ENCODE results near the gene C1QL2.

DNA sequence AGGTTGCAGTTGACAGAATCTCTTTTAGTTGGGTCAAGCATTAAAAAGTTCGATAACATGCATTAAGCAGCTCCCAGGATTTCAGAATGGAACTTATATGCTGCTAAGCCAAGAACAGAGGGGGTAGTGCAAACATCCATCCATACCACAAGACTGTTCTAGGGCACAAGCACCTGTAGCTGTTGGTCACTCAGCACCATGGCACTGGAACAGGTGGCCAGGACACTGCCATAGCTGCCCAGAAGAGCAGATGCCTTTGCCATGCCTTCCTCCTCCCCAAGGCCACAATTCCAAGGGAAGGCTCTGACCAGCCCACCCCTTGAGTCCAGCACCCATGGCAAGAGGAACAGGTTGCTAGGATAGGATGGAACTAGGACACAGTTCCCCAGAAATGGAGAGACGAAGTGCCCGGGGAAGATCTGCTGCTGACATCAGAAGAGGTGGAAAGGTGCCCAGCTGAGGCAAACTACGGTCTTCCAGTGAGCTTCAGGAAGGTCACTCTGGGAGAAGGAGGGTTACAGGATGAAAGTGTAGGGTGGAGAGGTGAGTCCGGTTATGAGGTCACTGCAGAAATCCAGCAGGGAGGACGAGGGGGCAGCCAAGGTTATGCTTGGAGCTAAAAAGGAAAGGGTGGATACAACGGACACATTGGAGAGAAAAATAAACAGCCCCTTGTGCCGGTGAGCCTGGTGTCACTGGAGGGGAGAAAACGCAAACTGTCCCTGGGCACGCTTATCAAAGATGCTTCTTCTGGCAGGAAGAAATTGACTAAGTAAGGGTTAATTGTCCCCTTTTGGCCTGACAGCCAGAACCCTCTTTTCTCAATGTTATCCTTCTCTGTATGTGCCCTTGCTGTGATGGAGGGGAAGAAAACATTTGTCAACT lies 41.9 kb downstream of the C1QL2 start:
- TF ChIP-seq, protein P1, sequence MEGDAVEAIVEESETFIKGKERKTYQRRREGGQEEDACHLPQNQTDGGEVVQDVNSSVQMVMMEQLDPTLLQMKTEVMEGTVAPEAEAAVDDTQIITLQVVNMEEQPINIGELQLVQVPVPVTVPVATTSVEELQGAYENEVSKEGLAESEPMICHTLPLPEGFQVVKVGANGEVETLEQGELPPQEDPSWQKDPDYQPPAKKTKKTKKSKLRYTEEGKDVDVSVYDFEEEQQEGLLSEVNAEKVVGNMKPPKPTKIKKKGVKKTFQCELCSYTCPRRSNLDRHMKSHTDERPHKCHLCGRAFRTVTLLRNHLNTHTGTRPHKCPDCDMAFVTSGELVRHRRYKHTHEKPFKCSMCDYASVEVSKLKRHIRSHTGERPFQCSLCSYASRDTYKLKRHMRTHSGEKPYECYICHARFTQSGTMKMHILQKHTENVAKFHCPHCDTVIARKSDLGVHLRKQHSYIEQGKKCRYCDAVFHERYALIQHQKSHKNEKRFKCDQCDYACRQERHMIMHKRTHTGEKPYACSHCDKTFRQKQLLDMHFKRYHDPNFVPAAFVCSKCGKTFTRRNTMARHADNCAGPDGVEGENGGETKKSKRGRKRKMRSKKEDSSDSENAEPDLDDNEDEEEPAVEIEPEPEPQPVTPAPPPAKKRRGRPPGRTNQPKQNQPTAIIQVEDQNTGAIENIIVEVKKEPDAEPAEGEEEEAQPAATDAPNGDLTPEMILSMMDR (conservative IDR thresholded peaks at IDR 0.05; ENCODE audit: low read depth in 2 of 2) = no peak
- TF ChIP-seq POLR2AphosphoS5 (IDR thresholded peaks at IDR 0.05; ENCODE audit: low read depth) = no peak
- TF ChIP-seq EZH2 (IDR thresholded peaks at IDR 0.05; ENCODE audit: low read depth, unreplicated experiment) = no peak
- no peak for TF ChIP-seq JUNB (IDR thresholded peaks at IDR 0.05; ENCODE audit: unreplicated experiment)
- no peak for TF ChIP-seq ZNF331 (CRISPR knock-in tag; IDR thresholded peaks at IDR 0.05; ENCODE audit: low read depth)
- TF ChIP-seq EZH2phosphoT487 (IDR thresholded peaks at IDR 0.05; ENCODE audit: unreplicated experiment) = no peak
- TF ChIP-seq, protein P2, sequence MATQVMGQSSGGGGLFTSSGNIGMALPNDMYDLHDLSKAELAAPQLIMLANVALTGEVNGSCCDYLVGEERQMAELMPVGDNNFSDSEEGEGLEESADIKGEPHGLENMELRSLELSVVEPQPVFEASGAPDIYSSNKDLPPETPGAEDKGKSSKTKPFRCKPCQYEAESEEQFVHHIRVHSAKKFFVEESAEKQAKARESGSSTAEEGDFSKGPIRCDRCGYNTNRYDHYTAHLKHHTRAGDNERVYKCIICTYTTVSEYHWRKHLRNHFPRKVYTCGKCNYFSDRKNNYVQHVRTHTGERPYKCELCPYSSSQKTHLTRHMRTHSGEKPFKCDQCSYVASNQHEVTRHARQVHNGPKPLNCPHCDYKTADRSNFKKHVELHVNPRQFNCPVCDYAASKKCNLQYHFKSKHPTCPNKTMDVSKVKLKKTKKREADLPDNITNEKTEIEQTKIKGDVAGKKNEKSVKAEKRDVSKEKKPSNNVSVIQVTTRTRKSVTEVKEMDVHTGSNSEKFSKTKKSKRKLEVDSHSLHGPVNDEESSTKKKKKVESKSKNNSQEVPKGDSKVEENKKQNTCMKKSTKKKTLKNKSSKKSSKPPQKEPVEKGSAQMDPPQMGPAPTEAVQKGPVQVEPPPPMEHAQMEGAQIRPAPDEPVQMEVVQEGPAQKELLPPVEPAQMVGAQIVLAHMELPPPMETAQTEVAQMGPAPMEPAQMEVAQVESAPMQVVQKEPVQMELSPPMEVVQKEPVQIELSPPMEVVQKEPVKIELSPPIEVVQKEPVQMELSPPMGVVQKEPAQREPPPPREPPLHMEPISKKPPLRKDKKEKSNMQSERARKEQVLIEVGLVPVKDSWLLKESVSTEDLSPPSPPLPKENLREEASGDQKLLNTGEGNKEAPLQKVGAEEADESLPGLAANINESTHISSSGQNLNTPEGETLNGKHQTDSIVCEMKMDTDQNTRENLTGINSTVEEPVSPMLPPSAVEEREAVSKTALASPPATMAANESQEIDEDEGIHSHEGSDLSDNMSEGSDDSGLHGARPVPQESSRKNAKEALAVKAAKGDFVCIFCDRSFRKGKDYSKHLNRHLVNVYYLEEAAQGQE (IDR thresholded peaks at IDR 0.05; ENCODE audit: unreplicated experiment) = no peak
- no peak for TF ChIP-seq CREB1 (CRISPR knock-in tag; IDR thresholded peaks at IDR 0.05; ENCODE audit: low read depth)
- TF ChIP-seq, protein P3, sequence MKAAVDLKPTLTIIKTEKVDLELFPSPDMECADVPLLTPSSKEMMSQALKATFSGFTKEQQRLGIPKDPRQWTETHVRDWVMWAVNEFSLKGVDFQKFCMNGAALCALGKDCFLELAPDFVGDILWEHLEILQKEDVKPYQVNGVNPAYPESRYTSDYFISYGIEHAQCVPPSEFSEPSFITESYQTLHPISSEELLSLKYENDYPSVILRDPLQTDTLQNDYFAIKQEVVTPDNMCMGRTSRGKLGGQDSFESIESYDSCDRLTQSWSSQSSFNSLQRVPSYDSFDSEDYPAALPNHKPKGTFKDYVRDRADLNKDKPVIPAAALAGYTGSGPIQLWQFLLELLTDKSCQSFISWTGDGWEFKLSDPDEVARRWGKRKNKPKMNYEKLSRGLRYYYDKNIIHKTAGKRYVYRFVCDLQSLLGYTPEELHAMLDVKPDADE (IDR thresholded peaks at IDR 0.05) = no peak
- TF ChIP-seq NANOG (IDR thresholded peaks at IDR 0.05; ENCODE audit: borderline replicate concordance) = no peak
- no peak for TF ChIP-seq STAT1 (IDR thresholded peaks at IDR 0.05; ENCODE audit: unreplicated experiment)
- TF ChIP-seq, protein P4, sequence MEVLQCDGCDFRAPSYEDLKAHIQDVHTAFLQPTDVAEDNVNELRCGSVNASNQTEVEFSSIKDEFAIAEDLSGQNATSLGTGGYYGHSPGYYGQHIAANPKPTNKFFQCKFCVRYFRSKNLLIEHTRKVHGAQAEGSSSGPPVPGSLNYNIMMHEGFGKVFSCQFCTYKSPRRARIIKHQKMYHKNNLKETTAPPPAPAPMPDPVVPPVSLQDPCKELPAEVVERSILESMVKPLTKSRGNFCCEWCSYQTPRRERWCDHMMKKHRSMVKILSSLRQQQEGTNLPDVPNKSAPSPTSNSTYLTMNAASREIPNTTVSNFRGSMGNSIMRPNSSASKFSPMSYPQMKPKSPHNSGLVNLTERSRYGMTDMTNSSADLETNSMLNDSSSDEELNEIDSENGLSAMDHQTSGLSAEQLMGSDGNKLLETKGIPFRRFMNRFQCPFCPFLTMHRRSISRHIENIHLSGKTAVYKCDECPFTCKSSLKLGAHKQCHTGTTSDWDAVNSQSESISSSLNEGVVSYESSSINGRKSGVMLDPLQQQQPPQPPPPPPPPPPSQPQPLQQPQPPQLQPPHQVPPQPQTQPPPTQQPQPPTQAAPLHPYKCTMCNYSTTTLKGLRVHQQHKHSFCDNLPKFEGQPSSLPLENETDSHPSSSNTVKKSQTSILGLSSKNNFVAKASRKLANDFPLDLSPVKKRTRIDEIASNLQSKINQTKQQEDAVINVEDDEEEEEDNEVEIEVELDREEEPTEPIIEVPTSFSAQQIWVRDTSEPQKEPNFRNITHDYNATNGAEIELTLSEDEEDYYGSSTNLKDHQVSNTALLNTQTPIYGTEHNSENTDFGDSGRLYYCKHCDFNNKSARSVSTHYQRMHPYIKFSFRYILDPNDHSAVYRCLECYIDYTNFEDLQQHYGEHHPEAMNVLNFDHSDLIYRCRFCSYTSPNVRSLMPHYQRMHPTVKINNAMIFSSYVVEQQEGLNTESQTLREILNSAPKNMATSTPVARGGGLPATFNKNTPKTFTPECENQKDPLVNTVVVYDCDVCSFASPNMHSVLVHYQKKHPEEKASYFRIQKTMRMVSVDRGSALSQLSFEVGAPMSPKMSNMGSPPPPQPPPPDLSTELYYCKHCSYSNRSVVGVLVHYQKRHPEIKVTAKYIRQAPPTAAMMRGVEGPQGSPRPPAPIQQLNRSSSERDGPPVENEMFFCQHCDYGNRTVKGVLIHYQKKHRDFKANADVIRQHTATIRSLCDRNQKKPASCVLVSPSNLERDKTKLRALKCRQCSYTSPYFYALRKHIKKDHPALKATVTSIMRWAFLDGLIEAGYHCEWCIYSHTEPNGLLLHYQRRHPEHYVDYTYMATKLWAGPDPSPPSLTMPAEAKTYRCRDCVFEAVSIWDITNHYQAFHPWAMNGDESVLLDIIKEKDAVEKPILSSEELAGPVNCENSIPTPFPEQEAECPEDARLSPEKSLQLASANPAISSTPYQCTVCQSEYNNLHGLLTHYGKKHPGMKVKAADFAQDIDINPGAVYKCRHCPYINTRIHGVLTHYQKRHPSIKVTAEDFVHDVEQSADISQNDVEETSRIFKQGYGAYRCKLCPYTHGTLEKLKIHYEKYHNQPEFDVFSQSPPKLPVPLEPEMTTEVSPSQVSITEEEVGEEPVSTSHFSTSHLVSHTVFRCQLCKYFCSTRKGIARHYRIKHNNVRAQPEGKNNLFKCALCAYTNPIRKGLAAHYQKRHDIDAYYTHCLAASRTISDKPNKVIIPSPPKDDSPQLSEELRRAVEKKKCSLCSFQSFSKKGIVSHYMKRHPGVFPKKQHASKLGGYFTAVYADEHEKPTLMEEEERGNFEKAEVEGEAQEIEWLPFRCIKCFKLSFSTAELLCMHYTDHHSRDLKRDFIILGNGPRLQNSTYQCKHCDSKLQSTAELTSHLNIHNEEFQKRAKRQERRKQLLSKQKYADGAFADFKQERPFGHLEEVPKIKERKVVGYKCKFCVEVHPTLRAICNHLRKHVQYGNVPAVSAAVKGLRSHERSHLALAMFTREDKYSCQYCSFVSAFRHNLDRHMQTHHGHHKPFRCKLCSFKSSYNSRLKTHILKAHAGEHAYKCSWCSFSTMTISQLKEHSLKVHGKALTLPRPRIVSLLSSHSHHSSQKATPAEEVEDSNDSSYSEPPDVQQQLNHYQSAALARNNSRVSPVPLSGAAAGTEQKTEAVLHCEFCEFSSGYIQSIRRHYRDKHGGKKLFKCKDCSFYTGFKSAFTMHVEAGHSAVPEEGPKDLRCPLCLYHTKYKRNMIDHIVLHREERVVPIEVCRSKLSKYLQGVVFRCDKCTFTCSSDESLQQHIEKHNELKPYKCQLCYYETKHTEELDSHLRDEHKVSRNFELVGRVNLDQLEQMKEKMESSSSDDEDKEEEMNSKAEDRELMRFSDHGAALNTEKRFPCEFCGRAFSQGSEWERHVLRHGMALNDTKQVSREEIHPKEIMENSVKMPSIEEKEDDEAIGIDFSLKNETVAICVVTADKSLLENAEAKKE (CRISPR knock-in tag; IDR thresholded peaks at IDR 0.05) = no peak

Measured in GM23338 (cell line).